HG02759 (cell line): ENCODE data around the gene CMIP.

Experiments used
- ATAC-seq: cut with Tn5 transposase; IDR thresholded peaks from one replicate; pipeline ENCODE4 v1.9.1; 2021; ENCODE audit warnings: mild to moderate bottlenecking, moderate library complexity; ENCODE audit not compliant: unreplicated experiment

The CMIP gene

GRCh38 chr16:81546781-81547180 lies 102.2 kb downstream of the CMIP start:
- ATAC-seq = no peak

GRCh38 chr16:81547194-81547938 lies 102.8 kb downstream of the CMIP start:
- ATAC-seq = no peak

- no peak for ATAC-seq
Measured at GRCh38 chr16:81547939-81548216, 103.3 kb downstream of the CMIP start.

GRCh38 chr16:81548551-81548875 lies 103.9 kb downstream of the CMIP start:
- no peak for ATAC-seq

- no peak for ATAC-seq
Measured at GRCh38 chr16:81548876-81549546, 104.4 kb downstream of the CMIP start.

- ATAC-seq = no peak
Measured at GRCh38 chr16:81549547-81550431, 105.2 kb downstream of the CMIP start.

- ATAC-seq = no peak
Measured at GRCh38 chr16:81550432-81550808, 105.8 kb downstream of the CMIP start.

GRCh38 chr16:81551151-81551808 lies 106.7 kb downstream of the CMIP start:
- no peak for ATAC-seq

GRCh38 chr16:81551821-81552304 lies 107.3 kb downstream of the CMIP start:
- no peak for ATAC-seq

GRCh38 chr16:81552743-81553079 lies 108.1 kb downstream of the CMIP start:
- ATAC-seq = no peak

- no peak for ATAC-seq
Measured at GRCh38 chr16:81553080-81553813, 108.6 kb downstream of the CMIP start.

- ATAC-seq = no peak
Measured at GRCh38 chr16:81553814-81554675, 109.4 kb downstream of the CMIP start.

GRCh38 chr16:81554979-81555378 lies 110.4 kb downstream of the CMIP start:
- no peak for ATAC-seq

GRCh38 chr16:81555660-81556059 lies 111.1 kb downstream of the CMIP start:
- no peak for ATAC-seq

- no peak for ATAC-seq
Measured at GRCh38 chr16:81556715-81557284, 112.2 kb downstream of the CMIP start.

GRCh38 chr16:81558077-81558443 lies 113.5 kb downstream of the CMIP start:
- ATAC-seq = no peak

GRCh38 chr16:81558444-81559175 lies 114.0 kb downstream of the CMIP start:
- no peak for ATAC-seq

GRCh38 chr16:81560979-81561657 lies 116.5 kb downstream of the CMIP start:
- ATAC-seq = no peak
